Thoracic aorta (tissue), 2 donors: Measurements from ENCODE around the gene PRR36. TPM values are rescaled to one million over a fixed set of nuclear protein-coding genes. Genes with fewer than 3 reads are reported as not detected.

Source experiments
- ATAC-seq: fragments of 150-250 bp; one replicate; pipeline ENCODE4 v1.8.0; 2017; ENCODE audit warnings: low read depth; ENCODE audit not compliant: insufficient number of reproducible peaks, low FRiP score
- DNase-seq: peaks from one replicate; pipeline ENCODE4 v3.0.0-alpha.2; 2020; ENCODE audit warnings: low spot score
- H3K27ac ChIP-seq, 2 donors: fragments of 200-600 bp; sonication (generic); 1 replicate in 1 of 2; 2 replicates in 1 of 2; pipeline ENCODE4 v1.5.1; 2016; ENCODE audit warnings: mild to moderate bottlenecking in 2 of 2, moderate library complexity in 2 of 2
- H3K27me3 ChIP-seq: fragments of 200-600 bp; sonication (generic); replicated peaks from 2 replicates; pipeline ENCODE4 v1.6.0; 2016; ENCODE audit warnings: mild to moderate bottlenecking; ENCODE audit not compliant: insufficient read depth
- H3K36me3 ChIP-seq: fragments of 200-600 bp; sonication (generic); one replicate; pipeline ENCODE4 v1.5.1; 2016
- H3K4me1 ChIP-seq, 2 donors: fragments of 200-600 bp; sonication (generic); 1 replicate in 1 of 2; 2 replicates in 1 of 2; pipeline versions ENCODE4 v1.5.1 to v1.6.0; 2016; ENCODE audit warnings: low read depth in 2 of 2, mild to moderate bottlenecking in 1 of 2; ENCODE audit not compliant: control insufficient read depth in 1 of 2
- H3K4me3 ChIP-seq: fragments of 200-600 bp; sonication (generic); 2 replicates; pipeline ENCODE4 v1.5.1; 2016; ENCODE audit warnings: mild to moderate bottlenecking
- H3K9me3 ChIP-seq: fragments of 200-600 bp; sonication (generic); 2 replicates; pipeline ENCODE4 v1.5.1; 2016
- CTCF ChIP-seq: fragments of 200-600 bp; sonication (generic); IDR thresholded peaks from one replicate; pipeline ENCODE4 v1.5.1; 2019; ENCODE audit warnings: antibody characterized with exemption
- total RNA-seq, 2 donors: library from RNA; depleted of rRNA; stranded (reverse); fragments of >200 nt; gene quantifications; one replicate each; pipeline versions ENCODE4 v1.1.0 to v1.2.3, GENCODE V29; 2016

Gene PRR36
- total RNA-seq, 2 donors from 2014 or later, result not detected

GRCh38 chr19:7849631-7849999 is 24.6 kb downstream of the PRR36 start:
- Histone ChIP-seq H3K27ac (no peak overlapping the region), H3K9me3 (no peaks in the 10 kb centered on the region), H3K4me1 (no peaks in the 10 kb centered on the region), H3K36me3 (no peaks in the 10 kb centered on the region), H3K27me3 (no peaks in the 10 kb centered on the region), H3K4me3 (no peak overlapping the region)
- ATAC-seq (no peak), DNase-seq (no peak)
- TF ChIP-seq CTCF, result no peak

GRCh38 chr19:7848779-7849457 is 25.3 kb downstream of the PRR36 start:
- no peak for TF ChIP-seq CTCF
- no peaks in the 10 kb centered on the region for H3K36me3 ChIP-seq
- no peaks in the 10 kb centered on the region for H3K9me3 ChIP-seq
- DNase-seq (no peak), ATAC-seq (no peak)
- H3K27me3 ChIP-seq, result no peaks in the 10 kb centered on the region
- H3K27ac ChIP-seq, result no peak overlapping the region
- no peak overlapping the region for H3K4me3 ChIP-seq
- no peaks in the 10 kb centered on the region for H3K4me1 ChIP-seq

- ATAC-seq (no peak), DNase-seq (no peak)
- no peaks in the 10 kb centered on the region for H3K9me3 ChIP-seq
- H3K4me3 ChIP-seq, result no peak overlapping the region
- H3K27me3 ChIP-seq, result no peaks in the 10 kb centered on the region
- no peaks in the 10 kb centered on the region for H3K4me1 ChIP-seq
- no peaks in the 10 kb centered on the region for H3K36me3 ChIP-seq
- no peak for TF ChIP-seq CTCF
- H3K27ac ChIP-seq, result no peak overlapping the region
Measured at GRCh38 chr19:7847664-7848063, 26.5 kb downstream of the PRR36 start.

- ATAC-seq (no peak), DNase-seq (no peak)
- no peak overlapping the region for H3K4me3 ChIP-seq
- no peaks in the 10 kb centered on the region for H3K9me3 ChIP-seq
- H3K36me3 ChIP-seq, result no peaks in the 10 kb centered on the region
- no peaks in the 10 kb centered on the region for H3K27me3 ChIP-seq
- no peak overlapping the region for H3K27ac ChIP-seq
- no peak for TF ChIP-seq CTCF
- no peaks in the 10 kb centered on the region for H3K4me1 ChIP-seq
Measured at GRCh38 chr19:7846155-7846646, 28.0 kb downstream of the PRR36 start.

GRCh38 chr19:7845390-7846154 is 28.6 kb downstream of the PRR36 start:
- DNase-seq (no peak), ATAC-seq (no peak)

More at GRCh38 chr19:7845390-7846154, 28.6 kb downstream of the PRR36 start:
- no peaks in the 10 kb centered on the region for H3K4me1 ChIP-seq
- no peaks in the 10 kb centered on the region for H3K9me3 ChIP-seq
- no peak for TF ChIP-seq CTCF
- H3K36me3 ChIP-seq, result no peaks in the 10 kb centered on the region
- no peak overlapping the region for H3K4me3 ChIP-seq
- H3K27me3 ChIP-seq, result no peaks in the 10 kb centered on the region
- no peak overlapping the region for H3K27ac ChIP-seq
